Central memory CD4-positive, alpha-beta T cell (primary cell): Measurements from ENCODE around the gene RUSC1.
"Not testable (repeated sequence)": the region's sequence is repeated elsewhere in the genome, so short reads cannot be mapped to it uniquely, and the experiment has no call there.

Experiments
- DNase-seq: peaks from one replicate; pipeline ENCODE4 v3.0.0; 2022

Gene RUSC1

GRCh38 chr1:155324037-155324716, 3.5 kb downstream of the RUSC1 start:
- DNase-seq: peak; percentile 85

- no peak for DNase-seq
These were observed 4.3 kb downstream of the RUSC1 start for GRCh38 chr1:155324717-155325602.

DNA sequence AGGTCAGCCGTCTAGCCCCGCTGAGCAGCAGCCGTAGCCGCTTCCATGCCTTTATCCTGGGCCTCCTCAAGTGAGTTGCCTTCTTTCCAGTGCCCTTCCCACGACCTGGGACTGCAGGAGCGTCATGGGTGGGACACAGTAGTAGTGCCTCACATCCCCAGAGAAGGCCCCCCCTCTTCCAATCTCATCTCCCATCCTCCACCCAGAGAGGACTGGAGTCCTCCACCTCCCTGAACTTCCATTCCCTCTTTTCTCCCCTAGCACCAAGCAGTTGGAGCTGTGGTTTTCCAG, 4.9 kb downstream of the RUSC1 start:
- DNase-seq: no peak

GRCh38 chr1:155326020-155326526, 5.4 kb downstream of the RUSC1 start:
- no peak for DNase-seq

GRCh38 chr1:155326631-155327037, 5.9 kb downstream of the RUSC1 start:
- DNase-seq: no peak

DNA sequence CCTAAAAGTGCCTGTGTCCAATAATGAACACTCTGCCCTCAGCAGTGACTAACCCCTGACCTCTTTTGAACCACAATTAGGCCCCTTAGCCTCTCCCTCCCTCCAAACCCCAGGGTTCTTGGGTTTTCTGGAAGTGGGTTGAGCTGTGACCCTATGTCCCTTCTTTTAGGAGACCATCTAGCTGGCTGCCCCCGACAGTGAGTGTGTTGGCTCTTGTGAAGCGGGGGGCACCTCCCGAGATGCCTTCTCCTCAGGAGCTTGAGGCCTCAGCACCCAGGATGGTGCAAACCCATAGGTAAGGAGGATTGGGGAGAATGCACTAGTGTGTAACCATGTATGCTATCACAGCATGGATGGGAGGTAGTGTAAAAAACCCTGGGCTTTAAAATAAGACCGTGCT, 7.3 kb downstream of the RUSC1 start:
- DNase-seq: no peak

DNA sequence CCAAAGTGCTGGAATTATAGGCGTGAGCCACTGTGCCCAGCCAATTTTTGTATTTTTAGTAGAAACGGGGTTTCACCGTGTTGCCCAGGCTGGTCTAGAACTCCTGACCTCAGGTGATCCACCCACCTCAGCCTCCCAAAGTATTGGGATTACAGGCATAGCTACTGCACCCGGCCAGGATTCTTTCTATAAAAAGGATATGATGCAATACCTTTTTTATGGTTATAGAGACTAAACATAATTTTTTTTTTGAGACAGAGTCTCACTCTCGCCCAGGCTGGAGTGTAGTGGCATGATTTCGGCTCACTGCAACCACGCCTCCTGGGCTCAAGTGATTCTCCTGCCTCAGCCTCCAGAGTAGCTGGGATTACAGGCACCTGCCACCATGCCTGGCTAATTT, 8.2 kb downstream of the RUSC1 start:
- not testable (repeated sequence) for DNase-seq

DNA sequence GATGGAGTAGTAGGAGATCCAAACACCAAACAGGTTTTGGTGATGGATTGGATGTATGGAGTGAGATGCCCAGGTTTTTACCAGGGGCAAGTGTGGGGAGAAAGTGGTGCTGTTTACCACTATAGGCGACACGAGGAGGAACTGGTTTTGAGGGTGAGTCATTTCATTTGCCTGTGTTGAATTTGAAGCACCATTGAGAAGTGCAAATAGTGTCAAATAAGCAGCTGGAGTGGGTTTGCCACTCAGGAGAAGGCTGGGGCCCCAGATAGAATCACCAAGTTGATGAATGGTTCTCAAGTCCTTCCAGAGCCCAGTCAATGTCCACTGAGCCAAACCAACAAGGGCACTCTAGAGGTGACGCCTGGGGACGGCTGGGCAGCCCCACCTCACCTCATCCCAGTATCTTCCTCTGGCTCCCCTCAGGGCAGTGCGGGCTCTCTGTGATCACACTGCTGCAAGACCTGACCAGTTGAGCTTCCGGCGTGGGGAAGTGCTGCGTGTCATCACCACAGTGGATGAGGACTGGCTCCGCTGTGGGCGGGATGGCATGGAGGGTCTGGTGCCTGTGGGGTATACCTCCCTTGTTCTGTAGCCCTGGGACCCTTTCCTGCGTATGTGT, 9.4 kb downstream of the RUSC1 start:
- DNase-seq: no peak

- no peak for DNase-seq
These were observed 14.3 kb downstream of the RUSC1 start for GRCh38 chr1:155334962-155335361.

DNA sequence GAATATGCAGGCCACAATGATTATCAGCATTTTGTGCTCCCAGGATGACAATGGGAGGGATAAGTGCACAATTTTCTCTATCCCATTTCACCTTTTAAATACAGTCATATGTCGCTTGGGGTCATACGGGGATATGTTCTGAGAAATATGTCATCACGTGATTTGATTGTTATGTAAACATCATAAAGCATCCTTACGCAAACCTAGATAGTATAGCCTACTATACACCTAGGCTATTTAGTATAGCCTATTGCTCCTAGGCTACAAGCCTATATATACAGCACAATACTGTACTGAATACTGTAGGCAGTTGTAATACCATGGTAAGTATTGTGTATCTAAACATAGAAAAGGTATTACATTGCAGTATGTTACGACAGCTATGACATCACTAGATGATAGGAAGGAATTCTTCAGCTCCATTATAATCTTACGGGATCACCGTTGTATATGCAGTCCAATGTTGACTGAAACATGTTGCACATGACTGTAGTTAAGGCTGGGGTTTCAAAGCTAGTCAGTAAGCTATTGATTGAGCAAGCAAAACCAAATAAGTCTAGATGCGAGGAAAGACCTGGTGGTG, 18.9 kb downstream of the RUSC1 start:
- DNase-seq: no peak

GRCh38 chr1:155342842-155343241, 22.1 kb downstream of the RUSC1 start:
- no peak for DNase-seq

- DNase-seq: no peak
These were observed 31.9 kb downstream of the RUSC1 start for GRCh38 chr1:155352631-155353030.

DNA sequence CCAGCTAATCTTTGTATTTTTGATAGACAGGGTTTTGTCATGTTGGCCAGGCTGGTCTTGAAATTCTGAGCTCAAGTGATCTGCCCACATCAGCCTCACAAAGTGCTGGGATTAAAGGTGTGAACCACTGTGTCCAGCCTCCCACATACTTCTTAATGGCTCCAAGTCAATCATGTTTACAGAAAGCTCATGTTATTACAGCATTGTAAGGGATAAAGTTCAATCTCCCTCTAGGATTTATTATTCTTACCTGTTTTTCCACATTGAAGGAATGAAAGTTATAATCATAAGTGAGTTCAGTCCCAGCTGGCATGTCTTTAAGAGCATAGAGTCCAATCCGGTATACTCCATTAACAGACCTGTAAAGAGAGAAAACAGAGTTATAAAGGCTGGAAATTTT, 39.4 kb downstream of the RUSC1 start:
- DNase-seq: no peak

DNA sequence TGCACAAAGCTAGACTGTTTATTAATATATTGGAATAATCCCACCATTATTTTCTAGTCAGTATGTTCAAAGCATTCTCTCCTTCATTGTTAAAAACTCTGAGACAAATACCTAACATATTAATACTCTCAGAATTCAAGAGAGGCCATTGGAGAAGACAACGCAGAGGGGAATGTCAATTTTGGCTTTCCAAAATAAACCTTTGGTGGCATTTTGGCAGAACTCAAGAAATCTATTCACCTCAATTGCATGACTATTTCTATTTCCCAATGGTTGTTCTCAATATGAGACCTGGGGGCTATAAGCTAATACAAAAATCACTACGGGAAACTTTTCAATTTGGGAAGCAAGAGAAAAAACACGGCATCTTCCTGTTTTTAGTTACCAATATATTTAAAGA, 58.5 kb downstream of the RUSC1 start:
- no peak for DNase-seq

DNA sequence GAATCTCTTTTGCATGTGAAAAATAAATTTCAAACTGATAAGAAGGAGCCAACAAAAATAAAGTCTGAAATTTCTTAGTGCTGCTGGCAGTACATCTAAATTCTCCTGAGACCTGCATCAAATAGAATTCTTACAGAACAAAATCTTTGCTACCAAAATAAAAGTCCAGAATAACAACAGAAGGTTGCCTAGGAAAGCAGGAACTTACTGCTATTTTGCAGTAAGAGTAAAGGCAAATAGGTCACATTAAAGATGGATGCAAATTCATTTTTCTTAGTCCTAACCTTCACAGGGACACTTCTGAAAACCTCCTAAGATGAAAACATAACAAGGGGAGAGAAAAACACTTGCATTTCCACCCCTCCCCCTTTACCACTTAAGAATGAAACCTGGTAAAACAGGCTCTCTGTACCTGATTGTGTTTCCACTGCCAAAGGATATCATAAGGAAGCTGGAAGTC, 59.0 kb downstream of the RUSC1 start:
- peak; percentile 2 for DNase-seq
